Activated naive CD8-positive, alpha-beta T cell treated with anti-CD3 and anti-CD28 coated beads, Interleukin-2, amount 50 U/mL, for 16 hours (primary cell): ENCODE data around the gene COL6A1.

Source experiments
- DNase-seq: peaks from one replicate; pipeline ENCODE4 v3.0.0-alpha.2; 2020; ENCODE audit warnings: low read depth, low spot score

The COL6A1 gene

GRCh38 chr21:45982092-45982757, 655 bp downstream of the COL6A1 start:
- DNase-seq = no peak

- no peak for DNase-seq
These were observed 1.4 kb downstream of the COL6A1 start for GRCh38 chr21:45982758-45983648.

GRCh38 chr21:45983649-45983965, 2.0 kb downstream of the COL6A1 start:
- DNase-seq = no peak

GRCh38 chr21:45983981-45984551, 2.5 kb downstream of the COL6A1 start:
- DNase-seq = no peak

- no peak for DNase-seq
These were observed 3.1 kb downstream of the COL6A1 start for GRCh38 chr21:45984584-45985095.

GRCh38 chr21:45985471-45986315, 4.1 kb downstream of the COL6A1 start:
- DNase-seq = no peak

GRCh38 chr21:45986316-45987051, 4.9 kb downstream of the COL6A1 start:
- DNase-seq = no peak

- DNase-seq = no peak
These were observed 5.6 kb downstream of the COL6A1 start for GRCh38 chr21:45987121-45987711.

- DNase-seq = no peak
These were observed 7.1 kb downstream of the COL6A1 start for GRCh38 chr21:45988366-45989347.

- DNase-seq = no peak
These were observed 7.9 kb downstream of the COL6A1 start for GRCh38 chr21:45989355-45990048.

- no peak for DNase-seq
These were observed 8.6 kb downstream of the COL6A1 start for GRCh38 chr21:45990049-45990711.

- DNase-seq = no peak
These were observed 9.4 kb downstream of the COL6A1 start for GRCh38 chr21:45990741-45991605.

- no peak for DNase-seq
These were observed 10.2 kb downstream of the COL6A1 start for GRCh38 chr21:45991606-45992300.

GRCh38 chr21:45992301-45993209, 11.0 kb downstream of the COL6A1 start:
- DNase-seq = no peak
